T-helper 1 cell treated with Interleukin-12 subunit alpha and Interleukin-12 subunit beta and Interleukin-4 antibody, amounts not matched to agents 30 μg/mL and 1 μg/mL, for 36 hours (primary cell): ENCODE measurements around the gene GPC6.

Experiments used
- H3K27ac Mint-ChIP-seq: one replicate; pipeline ENCODE4 v1.8.0; 2021; ENCODE audit warnings: mild to moderate bottlenecking, mixed read lengths
- H3K27me3 Mint-ChIP-seq: one replicate; pipeline ENCODE4 v1.8.0; 2021; ENCODE audit warnings: low read depth, mixed read lengths
- H3K36me3 Mint-ChIP-seq: one replicate; pipeline ENCODE4 v1.8.0; 2021; ENCODE audit warnings: low read depth, mixed read lengths
- H3K4me1 Mint-ChIP-seq: one replicate; pipeline ENCODE4 v1.8.0; 2021; ENCODE audit warnings: low read depth, mixed read lengths
- H3K4me3 Mint-ChIP-seq: one replicate; pipeline ENCODE4 v1.8.0; 2021; ENCODE audit warnings: mild to moderate bottlenecking, moderate library complexity, mixed read lengths
- H3K9me3 Mint-ChIP-seq: one replicate; pipeline ENCODE4 v1.8.0; 2021; ENCODE audit warnings: mixed read lengths

GPC6 gene

DNA sequence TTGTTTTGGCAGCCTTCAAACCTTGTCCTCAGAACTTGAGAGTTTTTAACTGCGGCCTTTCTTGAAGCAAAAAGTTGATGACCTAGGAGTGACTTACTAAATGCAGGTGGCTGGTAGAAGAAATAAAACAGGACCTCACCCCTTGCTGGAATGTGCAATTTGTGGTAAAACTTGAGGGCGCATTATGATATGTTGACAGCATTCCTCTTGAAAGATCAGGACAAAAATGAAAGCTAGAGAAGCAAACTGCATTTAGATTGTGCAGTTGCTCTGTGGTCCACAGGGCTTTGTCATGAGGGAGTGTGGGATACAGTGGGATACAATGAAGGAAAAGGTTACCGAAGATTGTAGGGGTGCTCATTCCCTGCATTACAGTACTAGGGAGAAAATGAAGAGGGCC lies 504.2 kb downstream of the GPC6 start:
- H3K36me3 Mint-ChIP-seq, result no peaks in the 10 kb centered on the region
- no peak overlapping the region for H3K27ac Mint-ChIP-seq
- no peaks in the 10 kb centered on the region for H3K27me3 Mint-ChIP-seq
- no peaks in the 10 kb centered on the region for H3K9me3 Mint-ChIP-seq
- no peak overlapping the region for H3K4me3 Mint-ChIP-seq
- no peaks in the 10 kb centered on the region for H3K4me1 Mint-ChIP-seq

DNA sequence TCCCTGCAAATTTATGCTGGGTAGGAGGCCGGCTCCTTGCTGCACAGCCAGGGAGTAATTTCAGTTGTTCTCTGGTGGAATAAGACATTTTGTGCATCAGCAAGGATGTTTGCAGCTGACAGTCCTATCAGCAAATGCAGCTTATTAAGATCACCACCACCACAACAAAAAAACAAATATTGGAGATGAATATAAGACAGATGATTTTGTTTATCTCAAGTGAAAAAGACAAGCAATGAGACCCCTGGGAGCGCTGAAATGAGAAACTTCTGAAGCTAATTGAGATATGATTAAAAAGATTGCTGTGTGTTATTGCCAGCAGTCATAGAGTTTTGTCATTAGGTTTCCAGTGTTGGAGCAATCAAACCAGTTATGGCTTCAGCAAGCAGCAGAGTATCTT lies 505.6 kb downstream of the GPC6 start:
- H3K27me3 Mint-ChIP-seq, result no peaks in the 10 kb centered on the region
- no peaks in the 10 kb centered on the region for H3K36me3 Mint-ChIP-seq
- no peaks in the 10 kb centered on the region for H3K4me1 Mint-ChIP-seq
- no peak overlapping the region for H3K4me3 Mint-ChIP-seq
- H3K9me3 Mint-ChIP-seq, result no peaks in the 10 kb centered on the region
- no peak overlapping the region for H3K27ac Mint-ChIP-seq

DNA sequence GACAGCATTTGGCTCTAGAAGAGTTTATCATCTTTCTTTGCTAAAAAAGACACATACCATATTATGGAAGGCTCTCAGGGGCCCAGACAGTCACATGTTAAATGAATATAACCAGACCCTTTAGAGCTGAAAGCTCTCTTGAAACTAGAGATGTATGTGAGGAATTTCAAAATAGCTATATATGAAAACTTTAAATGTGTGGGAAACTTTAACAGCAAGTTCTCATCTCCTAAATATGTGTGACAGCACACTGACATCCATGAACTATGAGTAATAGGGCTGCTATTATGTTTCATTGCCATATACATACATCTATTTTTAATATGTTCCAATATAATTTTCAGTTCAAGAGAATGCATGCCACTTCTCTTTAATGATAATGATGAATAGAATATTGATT lies 509.5 kb downstream of the GPC6 start:
- Mint-ChIP-seq H3K27ac (no peak overlapping the region), H3K4me1 (no peaks in the 10 kb centered on the region), H3K27me3 (no peaks in the 10 kb centered on the region), H3K36me3 (no peaks in the 10 kb centered on the region), H3K4me3 (no peak overlapping the region), H3K9me3 (no peaks in the 10 kb centered on the region)

DNA sequence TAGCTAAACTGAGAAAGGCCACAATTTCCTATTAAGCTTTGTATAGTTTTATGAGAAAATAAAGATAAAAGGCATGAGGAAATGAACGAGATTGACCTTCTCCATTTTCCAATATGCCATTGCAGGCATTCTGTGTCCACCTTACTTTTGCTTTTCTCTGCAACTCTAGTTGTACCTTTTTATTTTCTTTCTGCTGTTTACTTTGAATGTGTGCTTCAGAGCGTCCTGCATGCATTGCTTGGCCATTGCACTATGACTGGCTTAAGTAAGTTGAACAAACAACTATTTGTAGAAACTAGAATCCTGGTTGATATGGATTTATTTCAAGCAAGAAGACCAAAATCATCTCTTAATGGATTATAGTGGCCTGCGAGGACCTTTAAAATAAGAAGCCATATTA lies 510.3 kb downstream of the GPC6 start:
- H3K27me3 Mint-ChIP-seq, result no peaks in the 10 kb centered on the region
- H3K36me3 Mint-ChIP-seq, result no peaks in the 10 kb centered on the region
- H3K4me3 Mint-ChIP-seq, result no peak overlapping the region
- H3K27ac Mint-ChIP-seq, result no peak overlapping the region
- H3K4me1 Mint-ChIP-seq, result no peaks in the 10 kb centered on the region
- H3K9me3 Mint-ChIP-seq, result no peaks in the 10 kb centered on the region

DNA sequence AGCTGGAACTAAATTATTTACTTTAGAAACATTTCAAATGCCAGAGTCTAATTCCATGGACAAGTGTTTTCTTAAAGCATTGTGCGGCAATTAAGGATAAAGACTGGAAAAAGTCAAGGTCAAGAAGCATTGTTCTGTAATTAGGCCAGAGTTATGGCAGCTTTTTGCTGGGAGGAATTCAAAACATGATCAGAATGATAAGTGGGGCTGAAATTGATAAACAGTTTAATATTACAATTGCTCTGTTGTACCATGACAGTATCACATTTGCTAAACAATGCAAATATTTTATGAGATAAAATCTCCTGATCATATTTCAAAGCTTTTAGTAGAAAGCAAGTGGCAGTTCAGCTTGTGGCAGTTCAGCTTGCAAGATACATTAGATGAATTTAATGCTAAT lies 513.7 kb downstream of the GPC6 start:
- no peaks in the 10 kb centered on the region for H3K36me3 Mint-ChIP-seq

DNA sequence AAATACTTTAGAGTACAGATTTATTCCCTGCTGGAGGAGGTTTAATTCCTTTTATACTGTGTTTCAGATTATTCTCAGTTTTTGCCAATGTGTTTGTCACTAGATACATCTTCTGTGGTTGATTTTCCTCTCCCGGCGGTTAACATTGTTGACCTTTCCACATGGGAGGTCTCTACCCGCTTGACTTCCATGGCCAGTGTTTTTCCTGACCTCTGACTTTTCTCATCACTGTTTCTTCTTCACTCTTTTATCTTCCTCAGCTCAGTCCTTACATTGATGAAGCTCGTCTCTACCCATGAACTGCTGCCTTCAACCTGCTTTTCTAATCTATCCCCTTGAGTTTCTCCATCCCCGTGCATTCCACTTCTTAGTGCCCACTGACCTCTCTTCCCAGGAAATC lies 517.4 kb downstream of the GPC6 start:
- Mint-ChIP-seq H3K27ac (no peak overlapping the region), H3K9me3 (no peaks in the 10 kb centered on the region), H3K4me1 (no peaks in the 10 kb centered on the region), H3K27me3 (no peaks in the 10 kb centered on the region), H3K4me3 (no peak overlapping the region), H3K36me3 (no peaks in the 10 kb centered on the region)

More for the DNA sequence above, 513.7 kb downstream of the GPC6 start:
- Mint-ChIP-seq H3K27me3 (no peaks in the 10 kb centered on the region), H3K4me1 (no peaks in the 10 kb centered on the region), H3K4me3 (no peak overlapping the region), H3K27ac (no peak overlapping the region), H3K9me3 (no peaks in the 10 kb centered on the region)

DNA sequence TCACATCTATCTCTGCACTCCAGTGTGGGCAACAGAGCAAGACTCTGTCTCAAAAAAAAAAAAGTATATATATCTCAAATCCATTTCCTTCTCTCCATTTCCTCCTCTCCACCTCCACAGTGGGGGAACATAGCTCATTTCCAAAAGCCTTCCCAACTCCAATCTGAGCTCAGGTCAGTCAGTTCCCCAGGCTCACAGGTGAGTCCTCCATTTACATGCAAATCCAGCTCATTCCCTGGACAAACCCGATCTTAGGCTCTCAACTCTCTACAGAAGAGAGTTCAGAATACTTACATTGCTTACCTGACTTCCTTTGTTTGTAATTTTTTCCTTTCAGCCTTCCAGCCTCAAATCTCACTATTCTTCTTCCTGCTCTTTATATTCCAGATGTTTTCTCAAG lies 518.3 kb downstream of the GPC6 start:
- H3K27me3 Mint-ChIP-seq, result no peaks in the 10 kb centered on the region
- no peak overlapping the region for H3K4me3 Mint-ChIP-seq
- no peaks in the 10 kb centered on the region for H3K9me3 Mint-ChIP-seq
- no peak overlapping the region for H3K27ac Mint-ChIP-seq
- H3K4me1 Mint-ChIP-seq, result no peaks in the 10 kb centered on the region
- no peaks in the 10 kb centered on the region for H3K36me3 Mint-ChIP-seq

DNA sequence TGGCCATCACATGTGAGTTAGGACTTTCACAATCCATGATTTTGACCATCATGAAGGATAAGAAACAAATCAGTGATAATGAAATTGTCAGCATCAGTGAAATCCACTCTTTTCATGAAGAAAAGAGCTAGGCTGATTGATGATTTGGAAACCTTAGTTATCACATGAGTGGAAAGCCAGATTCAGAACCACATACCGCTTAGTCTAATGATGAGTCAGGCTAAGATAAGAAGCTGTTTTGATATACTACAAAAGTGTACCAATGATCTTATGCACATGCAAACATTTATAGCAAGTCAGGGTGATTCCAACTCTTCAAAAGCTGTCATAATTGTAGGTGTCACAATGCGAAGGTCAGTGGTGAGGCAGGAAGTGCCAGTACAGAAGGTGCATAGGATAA lies 519.3 kb downstream of the GPC6 start:
- H3K27ac Mint-ChIP-seq, result no peak overlapping the region
- no peak overlapping the region for H3K4me3 Mint-ChIP-seq
- no peaks in the 10 kb centered on the region for H3K27me3 Mint-ChIP-seq
- no peaks in the 10 kb centered on the region for H3K9me3 Mint-ChIP-seq
- H3K36me3 Mint-ChIP-seq, result no peaks in the 10 kb centered on the region
- H3K4me1 Mint-ChIP-seq, result peaks cover under 1% of the 10 kb centered on the region

DNA sequence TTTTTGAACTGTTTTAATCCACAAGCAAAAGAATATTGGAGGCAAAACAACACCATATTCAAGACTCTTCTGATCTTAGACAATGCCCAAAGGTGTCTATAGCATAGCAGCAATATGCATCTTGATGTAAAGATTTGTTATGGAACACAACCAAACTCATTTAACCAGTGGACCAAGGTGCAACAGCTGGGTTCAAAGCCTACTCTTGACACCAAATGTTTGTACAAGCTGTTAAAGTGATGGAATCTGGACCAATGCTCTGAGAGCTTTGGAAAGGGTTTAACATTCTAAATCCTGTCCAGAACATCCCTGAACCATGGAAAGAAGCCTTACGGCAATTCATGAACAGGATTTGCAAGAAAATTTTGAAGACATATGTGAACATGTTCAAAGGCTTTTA lies 520.0 kb downstream of the GPC6 start:
- Mint-ChIP-seq H3K36me3 (no peaks in the 10 kb centered on the region), H3K27ac (no peak overlapping the region), H3K27me3 (no peaks in the 10 kb centered on the region), H3K4me1 (peaks cover 2% of the 10 kb centered on the region), H3K9me3 (no peaks in the 10 kb centered on the region), H3K4me3 (no peak overlapping the region)

DNA sequence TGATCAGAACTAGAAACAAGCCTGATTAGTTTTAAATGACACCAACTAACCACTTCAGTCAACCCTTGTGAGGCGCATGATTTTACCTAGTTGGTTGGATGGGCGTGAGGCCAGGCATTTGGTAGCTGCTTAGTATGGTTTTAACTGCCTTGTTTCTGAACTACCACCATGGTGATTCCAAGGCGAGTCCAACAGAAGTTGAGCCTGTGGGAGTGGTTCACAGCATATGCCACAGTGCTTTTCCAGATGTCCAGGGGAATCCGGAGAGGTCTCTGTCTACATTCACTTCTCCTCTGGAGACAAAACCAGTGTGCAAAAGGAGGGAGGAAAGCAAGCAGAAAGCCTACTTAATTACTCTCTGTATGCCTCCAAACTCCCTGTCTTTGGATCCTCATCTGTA lies 524.1 kb downstream of the GPC6 start:
- no peak overlapping the region for H3K4me3 Mint-ChIP-seq
- H3K27ac Mint-ChIP-seq, result no peak overlapping the region
- no peaks in the 10 kb centered on the region for H3K27me3 Mint-ChIP-seq
- peaks cover 2% of the 10 kb centered on the region for H3K4me1 Mint-ChIP-seq
- no peaks in the 10 kb centered on the region for H3K36me3 Mint-ChIP-seq
- no peaks in the 10 kb centered on the region for H3K9me3 Mint-ChIP-seq

DNA sequence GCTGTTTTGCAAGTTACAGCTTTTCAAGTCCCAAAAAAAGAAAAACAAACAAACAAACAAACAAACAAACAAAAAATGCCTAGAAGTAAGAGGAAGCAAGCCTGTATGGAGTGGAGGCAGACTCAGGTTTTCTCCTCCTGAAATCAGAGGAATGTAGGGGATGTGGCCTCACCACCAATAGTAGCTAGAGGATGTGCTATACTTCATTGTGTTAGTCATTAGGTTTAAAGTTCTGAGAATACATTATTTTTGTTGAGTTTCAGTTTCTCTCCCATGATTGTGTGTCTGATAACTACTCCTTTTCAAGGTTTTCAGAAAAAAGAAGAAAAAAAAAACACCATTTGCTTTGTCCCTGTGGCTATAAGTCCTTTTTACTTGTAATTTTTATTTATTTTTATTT lies 524.5 kb downstream of the GPC6 start:
- H3K9me3 Mint-ChIP-seq, result no peaks in the 10 kb centered on the region
- no peaks in the 10 kb centered on the region for H3K36me3 Mint-ChIP-seq
- peaks cover 2% of the 10 kb centered on the region for H3K4me1 Mint-ChIP-seq
- H3K4me3 Mint-ChIP-seq, result no peak overlapping the region
- no peak overlapping the region for H3K27ac Mint-ChIP-seq
- no peaks in the 10 kb centered on the region for H3K27me3 Mint-ChIP-seq

DNA sequence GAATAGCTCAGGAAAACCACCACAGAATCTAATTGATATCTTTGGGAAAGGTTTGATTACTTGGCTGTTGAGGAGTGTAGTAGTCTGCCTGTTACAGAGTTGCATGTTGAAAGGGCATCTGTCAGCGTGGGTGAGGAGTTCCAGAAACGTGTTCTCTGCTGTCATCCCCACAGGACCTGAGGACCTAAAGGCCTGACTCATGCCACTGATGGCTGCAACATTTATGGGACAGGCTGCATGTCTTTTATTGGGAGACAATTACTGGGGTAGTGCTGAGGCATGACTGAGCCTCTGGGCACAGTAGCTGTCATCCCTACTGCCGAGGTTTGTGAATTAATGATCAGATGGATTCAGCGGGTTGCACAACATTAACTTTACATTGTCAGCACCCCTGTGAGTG lies 525.9 kb downstream of the GPC6 start:
- peaks cover 2% of the 10 kb centered on the region for H3K4me1 Mint-ChIP-seq
- no peaks in the 10 kb centered on the region for H3K9me3 Mint-ChIP-seq
- no peak overlapping the region for H3K4me3 Mint-ChIP-seq
- H3K27me3 Mint-ChIP-seq, result no peaks in the 10 kb centered on the region
- no peak overlapping the region for H3K27ac Mint-ChIP-seq
- H3K36me3 Mint-ChIP-seq, result no peaks in the 10 kb centered on the region

DNA sequence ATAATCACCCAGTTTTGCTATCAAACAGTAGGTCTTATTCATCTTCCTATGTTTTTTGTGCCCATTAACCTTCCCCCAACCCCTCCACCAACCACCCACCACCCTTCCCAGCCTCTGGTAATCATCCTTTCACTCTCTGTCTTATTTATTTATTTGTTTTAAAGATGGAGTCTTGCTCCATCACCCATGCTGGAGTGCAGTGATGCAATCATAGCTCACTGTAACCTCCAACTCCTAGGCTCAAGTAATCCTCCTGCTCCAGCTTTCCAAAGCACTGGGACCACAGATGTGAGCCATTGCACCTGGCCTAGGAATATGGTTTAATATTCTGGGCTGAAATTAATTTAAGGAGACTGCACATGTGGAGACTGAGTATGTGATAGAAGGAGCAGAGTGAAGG lies 527.0 kb downstream of the GPC6 start:
- Mint-ChIP-seq H3K36me3 (no peaks in the 10 kb centered on the region), H3K4me1 (peaks cover 2% of the 10 kb centered on the region), H3K27ac (no peak overlapping the region), H3K27me3 (no peaks in the 10 kb centered on the region), H3K9me3 (no peaks in the 10 kb centered on the region), H3K4me3 (no peak overlapping the region)

DNA sequence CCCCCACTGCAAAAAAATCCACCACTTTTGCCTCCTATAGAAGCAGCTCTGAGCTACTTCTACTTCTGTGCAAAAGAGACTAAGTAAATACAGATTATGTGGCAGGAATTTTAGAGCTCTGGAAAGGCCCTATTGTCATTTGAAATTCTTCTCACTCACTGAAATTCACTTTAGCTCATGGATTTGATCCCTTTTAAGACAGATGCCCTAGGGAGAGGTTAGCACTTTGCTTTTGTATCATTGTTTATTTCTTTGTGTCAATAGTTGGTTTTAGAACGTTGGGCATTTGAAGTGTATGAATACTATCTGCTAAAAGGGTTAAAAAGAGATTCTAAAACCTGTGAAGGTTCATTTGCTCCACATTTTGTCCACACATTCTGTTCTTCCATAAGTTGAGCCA lies 528.7 kb downstream of the GPC6 start:
- no peaks in the 10 kb centered on the region for H3K9me3 Mint-ChIP-seq

DNA sequence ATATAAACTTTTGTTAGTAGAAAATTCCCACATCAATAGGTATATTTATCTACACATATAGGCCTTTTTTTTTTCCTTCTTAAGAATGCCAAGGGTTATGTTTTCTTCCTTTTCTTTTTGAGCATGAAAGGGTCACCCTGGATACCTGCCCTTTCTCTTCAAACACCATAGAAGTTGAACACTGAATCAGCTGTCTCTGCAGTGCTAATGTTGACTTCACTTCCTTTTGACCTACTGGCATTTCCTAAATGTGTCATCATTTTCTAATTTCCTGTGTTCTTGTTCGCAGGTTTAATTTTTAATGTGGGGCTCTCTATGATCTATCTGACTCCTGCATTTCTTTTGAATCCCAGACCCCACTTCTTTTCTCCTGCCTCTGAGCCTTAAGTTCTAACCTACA lies 532.0 kb downstream of the GPC6 start:
- peaks cover 3% of the 10 kb centered on the region for H3K9me3 Mint-ChIP-seq
- H3K27me3 Mint-ChIP-seq, result no peaks in the 10 kb centered on the region

More for the DNA sequence above, 528.7 kb downstream of the GPC6 start:
- Mint-ChIP-seq H3K27me3 (no peaks in the 10 kb centered on the region), H3K27ac (no peak overlapping the region), H3K4me3 (no peak overlapping the region), H3K4me1 (peaks cover 2% of the 10 kb centered on the region), H3K36me3 (no peaks in the 10 kb centered on the region)

DNA sequence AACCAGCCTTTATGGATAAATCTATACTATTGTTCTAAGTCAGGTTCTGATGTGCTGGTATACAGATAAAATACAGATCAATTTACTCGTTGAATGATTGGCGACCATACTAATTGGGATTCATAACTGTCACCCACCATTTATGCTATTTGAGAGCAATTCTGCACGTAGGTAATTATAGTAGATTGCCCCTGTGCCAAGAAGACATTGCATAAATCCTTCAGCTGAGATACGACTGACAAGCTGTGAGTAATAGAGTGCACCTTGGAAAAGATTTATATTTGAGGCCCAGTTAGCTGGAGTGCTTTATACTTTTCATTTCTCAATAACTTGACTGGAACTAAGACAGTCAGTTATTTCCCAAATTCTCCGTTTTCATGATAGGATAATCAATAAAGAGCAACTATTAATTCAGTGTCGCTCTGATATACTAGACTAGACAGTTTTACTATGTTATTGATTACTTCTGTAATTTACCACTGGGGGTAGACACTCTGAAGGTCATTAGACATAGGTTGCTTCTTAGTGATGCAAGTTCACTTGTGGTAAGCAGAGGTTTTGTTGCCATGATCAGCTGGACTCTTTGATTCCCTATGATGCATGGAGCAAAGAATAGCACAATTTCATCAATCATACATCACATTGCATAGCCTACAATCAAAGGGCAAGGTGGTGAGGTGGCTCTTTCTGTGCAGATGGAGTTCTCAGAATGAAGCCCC lies 536.3 kb downstream of the GPC6 start:
- no peak overlapping the region for H3K27ac Mint-ChIP-seq
- H3K9me3 Mint-ChIP-seq, result peaks cover 3% of the 10 kb centered on the region
- H3K27me3 Mint-ChIP-seq, result no peaks in the 10 kb centered on the region
- H3K4me3 Mint-ChIP-seq, result no peak overlapping the region
- no peaks in the 10 kb centered on the region for H3K36me3 Mint-ChIP-seq
- H3K4me1 Mint-ChIP-seq, result no peaks in the 10 kb centered on the region

More for the DNA sequence above, 532.0 kb downstream of the GPC6 start:
- Mint-ChIP-seq H3K36me3 (no peaks in the 10 kb centered on the region), H3K4me3 (no peak overlapping the region), H3K27ac (no peak overlapping the region), H3K4me1 (no peaks in the 10 kb centered on the region)
